Measurements from ENCODE around the gene FUT8.

The FUT8 gene

DNA sequence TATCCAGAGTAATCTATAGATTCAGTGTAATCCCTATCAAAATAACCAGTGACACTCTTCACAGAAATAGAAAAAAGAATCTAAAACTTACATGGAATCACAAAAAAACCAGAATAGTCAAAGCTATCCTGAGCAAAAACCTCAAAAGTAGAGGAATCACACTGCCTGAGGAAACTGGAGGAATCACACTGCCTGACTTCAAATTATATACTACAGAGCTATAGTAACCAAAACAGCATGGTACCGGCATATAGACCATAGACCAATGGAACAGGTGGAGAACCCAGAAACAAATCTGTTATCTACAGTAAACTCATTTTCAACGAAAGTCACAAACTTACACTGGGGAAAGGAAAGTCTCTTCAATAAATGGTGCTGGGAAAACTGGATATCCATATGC lies 244.0 kb downstream of the FUT8 start:
- CTCF ChIA-PET = no interaction called here
- POLR2A ChIA-PET (ENCODE audit: low non-redundant PET) = no interaction called here
- TF ChIP-seq, protein P1, sequence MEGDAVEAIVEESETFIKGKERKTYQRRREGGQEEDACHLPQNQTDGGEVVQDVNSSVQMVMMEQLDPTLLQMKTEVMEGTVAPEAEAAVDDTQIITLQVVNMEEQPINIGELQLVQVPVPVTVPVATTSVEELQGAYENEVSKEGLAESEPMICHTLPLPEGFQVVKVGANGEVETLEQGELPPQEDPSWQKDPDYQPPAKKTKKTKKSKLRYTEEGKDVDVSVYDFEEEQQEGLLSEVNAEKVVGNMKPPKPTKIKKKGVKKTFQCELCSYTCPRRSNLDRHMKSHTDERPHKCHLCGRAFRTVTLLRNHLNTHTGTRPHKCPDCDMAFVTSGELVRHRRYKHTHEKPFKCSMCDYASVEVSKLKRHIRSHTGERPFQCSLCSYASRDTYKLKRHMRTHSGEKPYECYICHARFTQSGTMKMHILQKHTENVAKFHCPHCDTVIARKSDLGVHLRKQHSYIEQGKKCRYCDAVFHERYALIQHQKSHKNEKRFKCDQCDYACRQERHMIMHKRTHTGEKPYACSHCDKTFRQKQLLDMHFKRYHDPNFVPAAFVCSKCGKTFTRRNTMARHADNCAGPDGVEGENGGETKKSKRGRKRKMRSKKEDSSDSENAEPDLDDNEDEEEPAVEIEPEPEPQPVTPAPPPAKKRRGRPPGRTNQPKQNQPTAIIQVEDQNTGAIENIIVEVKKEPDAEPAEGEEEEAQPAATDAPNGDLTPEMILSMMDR (conservative IDR thresholded peaks at IDR 0.05; ENCODE audit: low read depth) = no peak
- DNase-seq (ENCODE audit: low spot score) = no peak
- H3K27ac ChIP-seq = no peak overlapping the region

DNA sequence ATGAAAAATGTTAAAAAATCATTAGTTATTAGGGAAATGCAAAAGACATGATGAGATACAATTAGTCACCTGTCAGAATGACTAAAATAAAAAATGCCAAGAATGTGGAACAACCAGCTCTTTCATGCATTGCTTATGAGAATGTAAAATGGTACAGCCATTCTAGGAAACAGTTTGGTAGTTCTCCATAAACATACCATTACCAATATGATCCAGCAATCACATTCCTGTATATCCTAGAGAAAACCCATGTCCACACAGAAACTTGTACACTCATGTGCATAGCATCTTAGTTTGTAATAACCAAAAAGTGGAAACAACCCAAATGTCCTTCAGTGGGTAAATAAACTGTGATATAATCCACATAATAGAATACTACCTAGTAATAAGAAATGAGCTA lies 245.7 kb downstream of the FUT8 start:
- H3K27ac ChIP-seq = no peak overlapping the region
- ChIA-PET POLR2A (ENCODE audit: low non-redundant PET) (no interaction called here), CTCF (interaction anchor here (0.7 to 0.8 kb wide), 2 partner anchors 19 to 419 kb away, joined by 3 read pairs; no protein-coding TSS in a partner anchor)
- TF ChIP-seq, protein P1 (conservative IDR thresholded peaks at IDR 0.05; ENCODE audit: low read depth) = no peak
- peak; percentile 15 for DNase-seq (ENCODE audit: low spot score)

DNA sequence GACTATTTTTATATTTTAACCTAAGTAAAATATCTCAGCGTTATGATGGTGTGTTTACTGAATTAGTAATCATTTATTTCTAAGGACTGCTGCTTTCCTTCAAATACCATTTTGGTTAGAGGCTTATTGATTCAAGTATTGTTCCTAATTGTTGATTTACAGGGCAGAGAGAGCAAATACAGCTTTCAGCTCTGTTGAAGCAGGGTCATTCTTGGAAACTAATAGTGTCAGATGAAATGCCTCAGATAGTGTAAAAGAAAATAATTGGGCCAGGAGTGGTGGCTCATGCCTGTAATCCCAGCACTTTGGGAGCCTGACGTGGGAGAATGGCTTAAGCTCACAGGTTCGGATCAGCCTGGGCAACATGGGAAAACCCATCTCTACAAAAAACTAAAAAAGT lies 249.3 kb downstream of the FUT8 start:
- no peak overlapping the region for H3K27ac ChIP-seq
- ChIA-PET POLR2A (ENCODE audit: low non-redundant PET) (no interaction called here), CTCF (no interaction called here)
- TF ChIP-seq, protein P1 (conservative IDR thresholded peaks at IDR 0.05; ENCODE audit: low read depth) = no peak
- DNase-seq (ENCODE audit: low spot score) = no peak

DNA sequence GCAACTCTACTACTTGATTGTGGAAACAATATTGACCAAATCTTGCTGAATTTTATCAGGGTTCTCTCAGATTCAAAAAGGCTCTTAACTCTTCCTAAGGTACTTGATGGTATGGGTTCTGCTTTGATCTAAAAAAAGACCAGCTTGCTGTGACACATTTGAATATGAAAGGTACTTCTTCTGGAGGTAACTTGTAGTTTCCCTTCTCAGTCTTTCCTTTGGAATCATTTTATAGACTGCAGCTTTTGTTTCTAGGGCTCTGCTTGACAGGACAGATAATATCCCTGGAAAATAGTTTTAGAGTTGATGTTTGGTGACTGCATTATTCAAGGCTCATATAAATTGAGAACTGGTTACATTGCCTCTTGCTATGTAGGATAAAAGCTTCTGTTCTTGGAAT lies 251.9 kb downstream of the FUT8 start:
- POLR2A ChIA-PET (ENCODE audit: low non-redundant PET) = no interaction called here
- no peak for DNase-seq (ENCODE audit: low spot score)
- no peak overlapping the region for H3K27ac ChIP-seq
- TF ChIP-seq, protein P1 (conservative IDR thresholded peaks at IDR 0.05; ENCODE audit: low read depth) = no peak
- CTCF ChIA-PET = interaction anchor here (0.9 to 1.0 kb wide), 2 partner anchors 10 to 87 kb away, joined by 3 read pairs; no protein-coding TSS in a partner anchor

DNA sequence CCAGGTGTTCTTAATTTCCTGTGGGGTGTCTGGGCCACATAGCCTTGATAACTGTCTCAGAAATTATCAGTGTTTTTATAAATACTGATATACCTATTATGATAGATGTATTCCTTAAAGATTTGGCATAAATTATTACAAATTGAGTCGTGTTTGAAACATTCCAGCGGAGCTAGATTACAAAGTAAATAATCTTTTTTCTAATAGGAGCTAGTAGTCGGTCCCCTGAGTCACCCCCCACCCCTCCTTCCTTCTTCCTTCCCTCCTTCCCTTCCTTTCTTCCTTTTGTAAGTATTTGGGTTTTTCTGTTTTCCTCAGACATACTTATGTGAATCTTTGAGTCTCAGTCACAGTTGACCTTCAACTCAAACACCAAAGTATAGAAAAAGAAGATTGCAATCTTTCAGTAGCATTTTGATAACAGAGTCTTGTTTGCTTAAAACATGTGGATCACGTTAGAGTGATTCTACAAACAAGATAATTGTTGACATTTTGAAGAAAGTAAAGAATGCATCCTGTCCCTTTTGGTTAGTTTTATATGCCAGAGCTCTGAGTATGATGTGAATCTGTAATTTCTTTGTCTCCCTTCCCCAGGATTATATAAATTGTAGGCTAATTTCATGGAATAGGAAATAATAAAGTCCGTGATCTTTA lies 264.0 kb downstream of the FUT8 start:
- TF ChIP-seq, protein P1 (conservative IDR thresholded peaks at IDR 0.05; ENCODE audit: low read depth) = no peak
- DNase-seq (ENCODE audit: low spot score) = no peak
- no peak overlapping the region for H3K27ac ChIP-seq
- ChIA-PET CTCF (no interaction called here), POLR2A (ENCODE audit: low non-redundant PET) (no interaction called here)

DNA sequence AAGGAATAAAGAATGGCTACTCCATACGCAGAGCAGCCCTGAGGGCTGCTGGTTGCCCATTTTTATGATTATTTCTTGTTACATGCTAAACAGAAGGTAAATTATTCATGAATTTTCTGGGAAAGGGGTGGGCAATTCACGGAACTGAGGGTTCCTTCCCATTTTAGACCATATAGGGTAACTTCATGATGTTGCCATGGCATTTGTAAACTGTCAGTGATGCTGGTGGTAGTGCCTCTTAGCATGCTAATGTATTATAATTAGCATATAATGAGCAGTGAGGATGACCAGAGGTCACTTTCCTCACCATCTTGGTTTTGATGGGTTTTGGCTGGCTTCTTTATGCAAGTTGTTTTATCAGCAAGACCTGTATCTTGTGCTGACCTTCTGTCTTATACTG lies 273.0 kb downstream of the FUT8 start:
- DNase-seq (ENCODE audit: low spot score) = no peak
- POLR2A ChIA-PET (ENCODE audit: low non-redundant PET) = no interaction called here
- no peak overlapping the region for H3K27ac ChIP-seq
- TF ChIP-seq, protein P1 (conservative IDR thresholded peaks at IDR 0.05; ENCODE audit: low read depth) = no peak
- CTCF ChIA-PET = no interaction called here

Measured in RWPE1 (cell line).